Stimulated activated CD8-positive, alpha-beta memory T cell treated with anti-CD3 and anti-CD28 coated beads, Interleukin-7, amount 100 ng/mL, for 24 hours (primary cell): ENCODE results near the gene MAP2K2.

Experiments used
- DNase-seq: peaks from one replicate; pipeline ENCODE4 v3.0.0-alpha.2; 2020; ENCODE audit warnings: low read depth

MAP2K2 gene

GRCh38 chr19:4099041-4099764 is 24.7 kb downstream of the MAP2K2 start:
- DNase-seq = no peak

DNA sequence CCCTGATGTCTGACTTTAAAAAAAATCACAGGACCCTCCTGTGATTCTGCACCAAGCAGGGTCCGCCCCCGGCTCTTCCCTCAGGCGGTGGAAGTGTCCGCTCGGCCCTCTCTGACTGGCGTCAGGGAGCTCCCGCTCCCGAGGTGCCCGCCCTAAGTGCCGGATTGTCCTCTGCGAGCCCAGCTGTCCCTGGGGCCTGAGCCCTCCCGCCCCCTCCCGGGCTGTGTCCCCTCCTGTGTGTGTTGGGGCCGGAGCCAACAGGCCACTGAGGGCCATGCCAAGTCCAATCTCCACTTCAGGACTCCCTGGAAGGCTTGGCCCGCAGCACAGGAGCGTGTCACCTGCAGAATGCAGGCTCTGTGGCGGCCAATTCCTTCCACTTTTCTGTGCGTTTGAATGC is 25.4 kb downstream of the MAP2K2 start:
- DNase-seq = no peak

DNA sequence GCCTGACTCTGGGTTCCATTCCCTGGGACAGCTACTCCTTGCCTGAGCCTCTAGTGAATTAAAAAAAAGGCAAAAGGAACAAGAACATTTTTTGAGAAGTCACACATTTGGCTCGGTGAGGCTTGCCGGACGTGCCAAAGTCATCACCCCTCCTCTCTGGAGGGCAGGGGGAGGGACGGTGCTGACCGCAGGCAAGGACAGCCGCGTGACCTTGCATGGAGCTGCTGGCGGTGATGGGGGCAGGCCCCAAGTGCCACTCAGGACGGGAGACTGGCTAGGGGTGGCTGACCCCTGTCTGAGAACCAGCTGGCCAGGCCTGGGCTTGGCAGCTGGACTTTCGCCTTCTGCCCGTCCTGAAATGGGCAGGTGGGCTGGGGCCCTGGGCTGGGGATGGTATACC is 26.4 kb downstream of the MAP2K2 start:
- no peak for DNase-seq

DNA sequence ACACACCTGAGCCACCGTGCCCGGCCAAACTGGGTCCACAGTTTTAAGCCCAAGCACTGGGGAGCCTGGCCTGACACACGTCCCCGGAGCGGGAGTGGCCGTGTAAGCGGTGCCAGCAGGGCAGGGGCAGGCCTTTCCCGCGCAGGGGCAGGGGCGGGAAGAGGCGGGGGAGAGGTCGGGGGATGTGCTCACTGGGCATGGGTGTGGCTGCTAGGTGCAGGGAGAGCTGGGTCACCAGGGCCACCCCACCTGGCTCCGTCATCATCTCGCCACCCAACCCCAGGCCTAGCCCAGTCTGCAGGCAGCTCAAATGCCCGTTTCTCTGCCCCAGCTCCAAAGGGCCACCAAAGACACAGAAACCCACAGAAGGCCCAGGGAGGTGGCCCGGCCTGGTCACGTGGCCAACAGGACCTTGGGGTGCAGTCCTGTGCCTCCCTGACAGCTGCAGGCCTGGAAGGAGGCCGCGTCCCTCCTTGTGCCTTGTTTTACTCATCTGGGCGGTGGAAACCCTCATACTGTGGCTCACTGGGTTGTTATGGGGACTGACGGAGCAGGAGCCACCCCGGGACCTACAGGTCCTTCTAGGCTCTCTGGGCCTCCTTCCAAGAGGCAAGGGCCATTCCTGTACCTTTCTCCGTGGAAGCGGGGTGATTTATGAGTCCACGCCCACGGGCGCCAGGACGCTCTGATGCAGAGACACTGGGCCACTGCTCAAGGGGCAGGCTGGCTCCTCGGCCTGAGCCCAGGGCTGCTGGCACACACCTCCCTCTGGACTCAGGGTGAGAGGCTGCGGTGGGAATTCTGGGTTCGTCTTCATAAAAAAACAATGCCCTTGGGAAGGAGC is 27.7 kb downstream of the MAP2K2 start:
- DNase-seq = no peak

DNA sequence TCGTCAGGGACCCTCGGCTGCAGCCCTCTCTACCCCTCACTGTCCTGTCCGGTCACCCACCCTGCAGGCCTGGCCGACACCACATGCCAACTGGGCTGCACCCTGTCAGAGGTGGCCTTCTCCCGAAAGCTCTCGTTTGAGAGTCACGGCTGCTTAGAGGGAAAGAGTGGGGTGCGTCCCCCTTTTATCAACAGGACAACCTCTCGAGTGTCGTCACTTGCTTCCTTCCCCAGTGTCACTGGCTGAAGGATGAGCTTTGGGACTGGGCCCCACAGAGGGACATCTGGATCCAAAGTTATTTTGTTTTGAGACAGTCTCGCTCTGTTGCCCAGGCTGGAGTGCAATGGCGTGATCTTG is 28.5 kb downstream of the MAP2K2 start:
- no peak for DNase-seq

DNA sequence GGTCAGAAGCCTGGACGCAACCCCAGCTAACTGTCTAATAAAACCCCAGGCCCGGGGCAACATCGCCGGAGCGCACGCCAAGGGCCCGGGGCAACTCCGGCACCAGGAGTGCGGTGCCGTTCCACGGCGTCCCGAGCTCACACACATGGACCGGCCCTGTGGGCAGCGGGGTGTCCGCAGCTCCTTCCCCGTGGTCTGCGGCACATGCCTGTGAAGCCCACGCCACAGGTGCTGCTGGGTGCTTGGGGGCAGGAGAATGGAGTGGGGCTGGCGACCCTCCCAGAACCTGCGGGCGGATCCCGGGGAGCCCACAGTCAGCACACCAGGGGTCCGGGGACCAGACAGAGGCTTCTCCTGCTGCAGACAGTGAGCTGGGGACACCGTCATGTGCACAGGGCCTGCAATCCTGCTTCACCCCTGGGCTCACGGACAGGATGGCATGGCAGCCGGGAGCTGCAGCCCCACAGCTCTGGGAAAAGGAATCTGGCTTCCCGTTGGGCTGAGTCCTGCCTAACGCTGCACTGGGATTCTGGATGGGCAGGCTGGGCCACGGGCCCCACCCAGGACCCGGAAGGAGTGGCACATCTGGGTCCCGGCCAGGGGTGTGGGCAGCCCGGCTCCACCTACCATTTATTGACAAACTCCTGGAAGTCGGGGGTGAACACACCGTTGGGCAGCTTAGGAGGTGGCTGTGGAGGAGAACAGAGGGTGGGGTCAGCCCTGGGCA is 29.0 kb downstream of the MAP2K2 start:
- DNase-seq = no peak

DNA sequence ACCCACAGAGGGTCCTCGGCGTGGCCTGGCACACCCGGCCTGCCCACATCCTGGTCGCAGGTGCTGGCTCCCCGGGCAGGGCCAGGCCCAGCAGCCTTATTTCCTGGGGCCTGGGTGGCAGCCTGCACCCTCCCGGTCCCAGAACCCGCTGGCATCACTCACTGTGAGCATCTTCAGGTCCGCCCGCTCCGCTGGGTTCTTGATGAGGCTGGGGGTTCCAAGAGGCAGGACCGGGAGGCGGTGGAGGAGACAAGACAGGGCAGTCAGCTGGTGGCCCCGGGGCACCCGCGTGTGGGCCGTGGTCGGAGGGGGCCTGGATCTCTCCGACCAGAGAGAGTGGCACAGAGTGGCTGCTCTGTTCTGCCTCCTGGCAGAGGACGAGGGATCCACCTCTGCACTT is 29.6 kb downstream of the MAP2K2 start:
- no peak for DNase-seq

- no peak for DNase-seq
These were observed 30.2 kb downstream of the MAP2K2 start for GRCh38 chr19:4093643-4094175.

GRCh38 chr19:4090356-4091220 is 33.3 kb downstream of the MAP2K2 start:
- DNase-seq = no peak

GRCh38 chr19:4089946-4090345 is 34.0 kb downstream of the MAP2K2 start:
- no peak for DNase-seq

GRCh38 chr19:4089400-4089908 is 34.5 kb downstream of the MAP2K2 start:
- DNase-seq = no peak

GRCh38 chr19:4088975-4089374 is 34.9 kb downstream of the MAP2K2 start:
- no peak for DNase-seq

GRCh38 chr19:4087787-4088679 is 35.9 kb downstream of the MAP2K2 start:
- no peak for DNase-seq

GRCh38 chr19:4086411-4086867 is 37.5 kb downstream of the MAP2K2 start:
- no peak for DNase-seq

GRCh38 chr19:4084547-4084877 is 39.4 kb downstream of the MAP2K2 start:
- DNase-seq = no peak

GRCh38 chr19:4083677-4084546 is 40.0 kb downstream of the MAP2K2 start:
- DNase-seq = no peak

GRCh38 chr19:4082172-4082571 is 41.8 kb downstream of the MAP2K2 start:
- no peak for DNase-seq

- no peak for DNase-seq
These were observed 42.3 kb downstream of the MAP2K2 start for GRCh38 chr19:4081441-4082129.

GRCh38 chr19:4080473-4080872 is 43.4 kb downstream of the MAP2K2 start:
- no peak for DNase-seq
